SK-N-SH (cell line): ENCODE results near the gene C16orf74. TPM values are rescaled to one million over a fixed set of nuclear protein-coding genes. Genes with fewer than 3 reads are reported as not detected.

Experiments used
- CTCF ChIA-PET: fragments of 300-600, 350-600 bp; formaldehyde crosslinking; extraction: SDS; loops from one replicate; lab custom pipeline; 2021; lab: Yijun Ruan, JAX
- POLR2A ChIA-PET: fragments of 350-600 bp; sonication (Branson Sonifier 250); formaldehyde crosslinking; extraction: SDS; loops from one replicate; lab custom pipeline; 2020; ENCODE audit warnings: antibody characterized with exemption, inconsistent platforms; lab: Yijun Ruan, JAX
- DNase-seq: peaks from one replicate; pipeline ENCODE4 v3.0.0; 2012
- H2AFZ ChIP-seq: fragments of 200-600 bp; sonication (generic); 2 replicates; pipeline ENCODE4 v1.8.1; 2016; ENCODE audit warnings: antibody characterized with exemption, mild to moderate bottlenecking, low read depth
- H3F3A ChIP-seq: fragments of 200-600 bp; sonication (generic); replicated peaks from 2 replicates; pipeline ENCODE3; 2016; ENCODE audit warnings: antibody characterized with exemption, mild to moderate bottlenecking; ENCODE audit not compliant: insufficient read depth
- H3K27ac ChIP-seq, 2 experiments: fragments of 200-500 bp in 1 of 2; fragments of 200-600 bp in 1 of 2; sonication (Bioruptor generic) in 1 of 2; sonication (generic), shearing (Covaris generic) in 1 of 2; 2 replicates each; pipeline versions ENCODE4 v1.5.1 to v1.6.1; 2014 to 2016; ENCODE audit warnings: low read depth in 2 of 2, inconsistent platforms in 1 of 2, low read length in 1 of 2, mild to moderate bottlenecking in 1 of 2, mixed read lengths in 1 of 2
- H3K27me3 ChIP-seq: fragments of 200-600 bp; sonication (generic), shearing (Covaris generic); 2 replicates; pipeline ENCODE4 v1.6.1; 2016; ENCODE audit warnings: mixed run types; ENCODE audit not compliant: insufficient read depth
- H3K36me3 ChIP-seq, 2 experiments: fragments of 200-500 bp in 1 of 2; fragments of 200-600 bp in 1 of 2; sonication (Bioruptor generic) in 1 of 2; sonication (generic) in 1 of 2; replicated peaks in 1 of 2; 2 replicates each; pipeline versions ENCODE3 to v1.5.1; 2014 to 2016; ENCODE audit warnings: low read length in 1 of 2, mild to moderate bottlenecking in 1 of 2; ENCODE audit not compliant: insufficient read depth in 2 of 2, control insufficient read depth in 1 of 2
- H3K4me1 ChIP-seq, 2 experiments: fragments of 200-500 bp in 1 of 2; fragments of 200-600 bp in 1 of 2; sonication (Bioruptor generic) in 1 of 2; sonication (generic), shearing (Covaris generic) in 1 of 2; 2 replicates each; pipeline versions ENCODE4 v1.5.1 to v1.6.1; 2014 to 2016; ENCODE audit warnings: low read depth in 1 of 2, low read length in 1 of 2, mixed run types in 1 of 2; ENCODE audit not compliant: insufficient read depth in 2 of 2, control insufficient read depth in 1 of 2
- H3K4me2 ChIP-seq: fragments of 200-600 bp; sonication (generic), shearing (Covaris generic); 2 replicates; pipeline ENCODE4 v1.6.1; 2017; ENCODE audit warnings: mixed run types
- H3K4me3 ChIP-seq, 2 experiments: fragments of 200-500 bp in 1 of 2; fragments of 200-600 bp in 1 of 2; sonication (Bioruptor generic) in 1 of 2; sonication (generic), shearing (Covaris generic) in 1 of 2; 2 replicates each; pipeline versions ENCODE4 v1.5.1 to v1.8.1; 2014 to 2016; ENCODE audit warnings: low read depth in 2 of 2, inconsistent platforms in 1 of 2, low read length in 1 of 2, mild to moderate bottlenecking in 1 of 2, mixed read lengths in 1 of 2, moderate library complexity in 1 of 2
- H3K79me2 ChIP-seq: fragments of 200-600 bp; sonication (generic); 2 replicates; pipeline ENCODE4 v1.8.1; 2017; ENCODE audit warnings: mild to moderate bottlenecking; ENCODE audit not compliant: insufficient read depth
- H3K9ac ChIP-seq: fragments of 200-600 bp; sonication (generic); 2 replicates; pipeline ENCODE4 v1.6.1; 2017; ENCODE audit warnings: mixed run types
- H3K9me2 ChIP-seq: fragments of 200-600 bp; sonication (generic); 2 replicates; pipeline ENCODE4 v1.6.1; 2017; ENCODE audit warnings: mixed run types
- H3K9me3 ChIP-seq: fragments of 200-600 bp; sonication (generic); 2 replicates; pipeline ENCODE4 v1.6.1; 2017; ENCODE audit warnings: mixed run types, mild to moderate bottlenecking, moderate library complexity
- H4K20me1 ChIP-seq: fragments of 200-600 bp; sonication (generic); 2 replicates; pipeline ENCODE4 v1.6.1; 2017; ENCODE audit warnings: mild to moderate bottlenecking, mixed run types; ENCODE audit not compliant: insufficient read depth
- ELF1 ChIP-seq: IDR thresholded peaks from 2 replicates; pipeline ENCODE4 v1.4.0; 2012
- EZH2phosphoT487 ChIP-seq: fragments of 200-600 bp; sonication (generic); IDR thresholded peaks from 2 replicates; pipeline ENCODE4 v1.6.1; 2017; ENCODE audit warnings: low read depth, mixed run types, mild to moderate bottlenecking, antibody characterized with exemption, moderate library complexity, borderline replicate concordance
- FOSL2 ChIP-seq: IDR thresholded peaks from 2 replicates; pipeline ENCODE4 v1.4.0; 2012; ENCODE audit warnings: low read depth, mild to moderate bottlenecking, moderate library complexity, borderline replicate concordance
- FOXJ3 ChIP-seq: sonication (generic); formaldehyde crosslinking; IDR thresholded peaks from 2 replicates; pipeline ENCODE4 v1.5.1; 2020; ENCODE audit warnings: mild to moderate bottlenecking, missing genetic modification reagents
- FOXM1 ChIP-seq: IDR thresholded peaks from 2 replicates; pipeline ENCODE4 v1.4.0; 2012; ENCODE audit warnings: low read depth, mild to moderate bottlenecking
- GATA2 ChIP-seq: sonication (generic); formaldehyde crosslinking; IDR thresholded peaks from 2 replicates; pipeline ENCODE4 v1.5.0; 2020; ENCODE audit warnings: mild to moderate bottlenecking, missing genetic modification reagents
- JUND ChIP-seq: IDR thresholded peaks from 2 replicates; pipeline ENCODE4 v1.4.0; 2012
- MEF2A ChIP-seq: IDR thresholded peaks from 2 replicates; pipeline ENCODE4 v1.4.0; 2012; ENCODE audit warnings: low read depth, borderline replicate concordance
- NFIC ChIP-seq: IDR thresholded peaks from 2 replicates; pipeline ENCODE4 v1.4.0; 2012; ENCODE audit warnings: borderline replicate concordance
- NRF1 ChIP-seq: IDR thresholded peaks from 2 replicates; pipeline ENCODE4 v1.6.1; 2012; ENCODE audit warnings: low read depth, mild to moderate bottlenecking, low read length
- PBX3 ChIP-seq: IDR thresholded peaks from 2 replicates; pipeline ENCODE4; 2012
- POLR2AphosphoS5 ChIP-seq: IDR thresholded peaks from 2 replicates; pipeline ENCODE4 v1.6.1; 2012; ENCODE audit warnings: low read depth, low read length
- RAD21 ChIP-seq: IDR thresholded peaks from 2 replicates; pipeline ENCODE4 v1.6.1; 2012; ENCODE audit warnings: mild to moderate bottlenecking, low read length
- REST ChIP-seq: IDR thresholded peaks from 2 replicates; pipeline ENCODE4 v1.6.1; 2012; ENCODE audit warnings: mild to moderate bottlenecking, low read depth, low read length, moderate library complexity
- RXRA ChIP-seq: IDR thresholded peaks from 2 replicates; pipeline ENCODE4 v1.4.0; 2012; ENCODE audit warnings: low read depth, mild to moderate bottlenecking, borderline replicate concordance
- SMC3 ChIP-seq: IDR thresholded peaks from 2 replicates; pipeline ENCODE4 v1.6.1; 2012; ENCODE audit warnings: low read depth, low read length, improper control_type of control experiment
- TAF1 ChIP-seq: IDR thresholded peaks from 2 replicates; pipeline ENCODE4 v1.6.1; 2012; ENCODE audit warnings: low read depth, mild to moderate bottlenecking, low read length, moderate library complexity, borderline replicate concordance
- TCF12 ChIP-seq: IDR thresholded peaks from 2 replicates; pipeline ENCODE4 v1.4.0; 2012
- TEAD4 ChIP-seq: IDR thresholded peaks from 2 replicates; pipeline ENCODE4 v1.4.0; 2012; ENCODE audit warnings: mild to moderate bottlenecking, borderline replicate concordance; ENCODE audit not compliant: insufficient read depth
- USF1 ChIP-seq: IDR thresholded peaks from 2 replicates; pipeline ENCODE4 v1.4.0; 2012; ENCODE audit warnings: low read depth, borderline replicate concordance
- ZBTB33 ChIP-seq: IDR thresholded peaks from 2 replicates; pipeline ENCODE4 v1.4.0; 2012; ENCODE audit warnings: low read depth, borderline replicate concordance
- WGBS: methylation state at CpG from one replicate; pipeline ENCODE4 v1.1.6; 2017; ENCODE audit warnings: low lambda C conversion rate; 5-methylcytosine and 5-hydroxymethylcytosine counted together
- polyA plus RNA-seq, 3 experiments: library from polyadenylated mRNA; depleted of rRNA; stranded (reverse); fragments of >200 nt; gene quantifications; 2 replicates each; pipeline ENCODE4 v1.2.3, GENCODE V29; 2012
- TF ChIP-seq, protein P1 (sequence below): fragments of 150-350 bp; IDR thresholded peaks from 2 replicates; pipeline ENCODE4 v1.6.1; 2017; ENCODE audit warnings: antibody characterized with exemption, low read length, low read depth, borderline replicate concordance
- TF ChIP-seq, protein P2 (sequence below): fragments of 200-600 bp; sonication (generic); IDR thresholded peaks from 2 replicates; pipeline ENCODE4 v1.6.1; 2017; ENCODE audit warnings: antibody characterized with exemption, mild to moderate bottlenecking, moderate library complexity

C16orf74 gene
- polyA plus RNA-seq, 1 of the 3 experiments (the other 2 are of a cell fraction), result 27.2 TPM

GRCh38 chr16:85768199-85768598 is 17.3 kb upstream of the C16orf74 start (continued):
- TF ChIP-seq PBX3 (no peak), ELF1 (no peak), FOXJ3 (CRISPR knock-in tag) (no peak)

- no peaks in the 10 kb centered on the region for H3K36me3 ChIP-seq
- no peak overlapping the region for H3K4me3 ChIP-seq
- peak overlapping the region; percentile 54; the same call in 1 of the 2 replicates for H3K9ac ChIP-seq
- no peak for DNase-seq
- H3K27me3 ChIP-seq, result no peaks in the 10 kb centered on the region
- H4K20me1 ChIP-seq, result no peaks in the 10 kb centered on the region
- ChIA-PET POLR2A (no interaction called here), CTCF (interaction anchor here (1.1 to 1.4 kb wide), 3 partner anchors 18 to 54 kb away, joined by 3 to 4 read pairs (median 3); no protein-coding TSS in a partner anchor)
- peak overlapping the region; percentile 81; the same call in 1 of the 2 replicates for H2AFZ ChIP-seq
- no peaks in the 10 kb centered on the region for H3K9me2 ChIP-seq
- H3K27ac ChIP-seq, result peak overlapping the region in 1 of 2 experiments; percentile 68; a peak in 2 of 4 replicates
- H3K79me2 ChIP-seq, result no peaks in the 10 kb centered on the region
- WGBS, result 20% methylated on average over 8 of the region's 8 CpGs
- H3K4me2 ChIP-seq, result peak overlapping the region; percentile 21
- peaks cover 3 to 10% of the 10 kb centered on the region in 2 experiments; a peak in 3 of 4 replicates for H3K4me1 ChIP-seq
- peaks cover 7% of the 10 kb centered on the region for H3F3A ChIP-seq
- no peaks in the 10 kb centered on the region for H3K9me3 ChIP-seq
- TF ChIP-seq TCF12 (peak; percentile 22; the same call in 1 of the 2 replicates), MEF2A (no peak), USF1 (no peak), GATA2 (no peak), POLR2AphosphoS5 (no peak), RXRA (no peak), FOXJ3 (CRISPR knock-in tag) (no peak), EZH2phosphoT487 (no peak), FOSL2 (peak; percentile 90), RAD21 (no peak), NFIC (no peak), TEAD4 (no peak), TAF1 (no peak), NRF1 (no peak), REST (no peak), SMC3 (no peak), FOXM1 (no peak), JUND (peak; percentile 70), ZBTB33 (no peak)
- TF ChIP-seq, protein P1, sequence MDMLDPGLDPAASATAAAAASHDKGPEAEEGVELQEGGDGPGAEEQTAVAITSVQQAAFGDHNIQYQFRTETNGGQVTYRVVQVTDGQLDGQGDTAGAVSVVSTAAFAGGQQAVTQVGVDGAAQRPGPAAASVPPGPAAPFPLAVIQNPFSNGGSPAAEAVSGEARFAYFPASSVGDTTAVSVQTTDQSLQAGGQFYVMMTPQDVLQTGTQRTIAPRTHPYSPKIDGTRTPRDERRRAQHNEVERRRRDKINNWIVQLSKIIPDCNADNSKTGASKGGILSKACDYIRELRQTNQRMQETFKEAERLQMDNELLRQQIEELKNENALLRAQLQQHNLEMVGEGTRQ, result no peak
- TF ChIP-seq, protein P2, sequence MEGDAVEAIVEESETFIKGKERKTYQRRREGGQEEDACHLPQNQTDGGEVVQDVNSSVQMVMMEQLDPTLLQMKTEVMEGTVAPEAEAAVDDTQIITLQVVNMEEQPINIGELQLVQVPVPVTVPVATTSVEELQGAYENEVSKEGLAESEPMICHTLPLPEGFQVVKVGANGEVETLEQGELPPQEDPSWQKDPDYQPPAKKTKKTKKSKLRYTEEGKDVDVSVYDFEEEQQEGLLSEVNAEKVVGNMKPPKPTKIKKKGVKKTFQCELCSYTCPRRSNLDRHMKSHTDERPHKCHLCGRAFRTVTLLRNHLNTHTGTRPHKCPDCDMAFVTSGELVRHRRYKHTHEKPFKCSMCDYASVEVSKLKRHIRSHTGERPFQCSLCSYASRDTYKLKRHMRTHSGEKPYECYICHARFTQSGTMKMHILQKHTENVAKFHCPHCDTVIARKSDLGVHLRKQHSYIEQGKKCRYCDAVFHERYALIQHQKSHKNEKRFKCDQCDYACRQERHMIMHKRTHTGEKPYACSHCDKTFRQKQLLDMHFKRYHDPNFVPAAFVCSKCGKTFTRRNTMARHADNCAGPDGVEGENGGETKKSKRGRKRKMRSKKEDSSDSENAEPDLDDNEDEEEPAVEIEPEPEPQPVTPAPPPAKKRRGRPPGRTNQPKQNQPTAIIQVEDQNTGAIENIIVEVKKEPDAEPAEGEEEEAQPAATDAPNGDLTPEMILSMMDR, result no peak
Observed at GRCh38 chr16:85767531-85767930, 16.6 kb upstream of the C16orf74 start.
